ENCODE results near the gene TREM1. TPM values are rescaled to one million over a fixed set of nuclear protein-coding genes. Genes with fewer than 3 reads are reported as not detected.
A peak's percentile ranks its signal among the peaks of the same experiment; 100 is the strongest.
"Not testable (repeated sequence)": the region's sequence is repeated elsewhere in the genome, so short reads cannot be mapped to it uniquely, and the experiment has no call there.

The TREM1 gene
- total RNA-seq, 2 experiments from 2014 or later: not detected

DNA sequence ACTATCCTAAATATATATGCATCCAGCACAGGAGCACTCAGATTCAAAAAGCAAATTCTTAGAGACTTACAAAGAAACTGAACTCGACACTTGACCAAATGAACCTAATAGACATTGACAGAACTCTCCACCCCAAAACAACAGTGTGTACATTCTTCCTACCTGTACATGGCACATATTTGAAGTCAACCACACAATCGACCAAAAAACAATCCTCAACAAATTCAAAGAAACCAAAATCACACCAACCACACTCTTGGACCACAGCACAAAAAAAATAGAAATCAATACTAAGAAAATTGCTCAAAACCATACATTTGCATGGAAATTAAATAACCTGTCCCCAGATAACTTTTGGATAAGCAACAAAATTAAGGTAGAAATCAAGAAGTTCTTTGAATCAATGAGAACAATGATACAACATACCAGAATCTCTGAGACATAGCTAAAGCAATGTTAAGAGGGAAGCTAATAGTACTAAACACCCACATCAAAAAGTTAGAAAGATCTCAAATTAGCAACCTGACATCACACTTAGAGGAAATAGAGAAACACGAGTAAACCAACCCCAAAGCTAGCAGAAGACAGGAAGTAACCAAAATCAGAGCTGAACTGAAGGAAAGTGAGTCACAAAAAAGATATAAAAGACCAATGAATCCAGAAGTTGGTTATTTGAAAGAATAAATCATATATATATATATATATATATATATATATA, 12.5 kb upstream of the TREM1 start:
- peaks cover 26% of the 10 kb centered on the region for H3K9me3 Mint-ChIP-seq
- POLR2A ChIA-PET: interaction anchor here (0.9 kb wide), 1 partner anchor 13 kb away, joined by 3 read pairs; no protein-coding TSS in a partner anchor
- peaks cover 5% of the 10 kb centered on the region for H3K27me3 Mint-ChIP-seq
- DNase-seq: no peak
- H3K27ac Mint-ChIP-seq: peak overlapping the region; percentile 82
- TF ChIP-seq, protein P1, sequence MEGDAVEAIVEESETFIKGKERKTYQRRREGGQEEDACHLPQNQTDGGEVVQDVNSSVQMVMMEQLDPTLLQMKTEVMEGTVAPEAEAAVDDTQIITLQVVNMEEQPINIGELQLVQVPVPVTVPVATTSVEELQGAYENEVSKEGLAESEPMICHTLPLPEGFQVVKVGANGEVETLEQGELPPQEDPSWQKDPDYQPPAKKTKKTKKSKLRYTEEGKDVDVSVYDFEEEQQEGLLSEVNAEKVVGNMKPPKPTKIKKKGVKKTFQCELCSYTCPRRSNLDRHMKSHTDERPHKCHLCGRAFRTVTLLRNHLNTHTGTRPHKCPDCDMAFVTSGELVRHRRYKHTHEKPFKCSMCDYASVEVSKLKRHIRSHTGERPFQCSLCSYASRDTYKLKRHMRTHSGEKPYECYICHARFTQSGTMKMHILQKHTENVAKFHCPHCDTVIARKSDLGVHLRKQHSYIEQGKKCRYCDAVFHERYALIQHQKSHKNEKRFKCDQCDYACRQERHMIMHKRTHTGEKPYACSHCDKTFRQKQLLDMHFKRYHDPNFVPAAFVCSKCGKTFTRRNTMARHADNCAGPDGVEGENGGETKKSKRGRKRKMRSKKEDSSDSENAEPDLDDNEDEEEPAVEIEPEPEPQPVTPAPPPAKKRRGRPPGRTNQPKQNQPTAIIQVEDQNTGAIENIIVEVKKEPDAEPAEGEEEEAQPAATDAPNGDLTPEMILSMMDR (IDR thresholded peaks at IDR 0.05): no peak
- H3K4me1 Mint-ChIP-seq (ENCODE audit: low read depth): peaks cover 50% of the 10 kb centered on the region
- CTCF ChIA-PET: interaction anchor here (0.8 to 2.2 kb wide), 7 partner anchors 8 to 69 kb away, joined by 3 to 10 read pairs (median 4); no protein-coding TSS in a partner anchor
- peaks cover 6% of the 10 kb centered on the region for H3K36me3 Mint-ChIP-seq (ENCODE audit: low read depth)
- H3K4me3 Mint-ChIP-seq: peak overlapping the region; percentile 10
- peak; percentile 89 for ATAC-seq
- intact Hi-C loops (cut with micrococcal nuclease): no loop called here

- H3K36me3 Mint-ChIP-seq (ENCODE audit: low read depth); intact Hi-C loops (cut with micrococcal nuclease); DNase-seq; H3K27ac Mint-ChIP-seq; H3K27me3 Mint-ChIP-seq; ATAC-seq; POLR2A ChIA-PET; H3K4me3 Mint-ChIP-seq: not testable (repeated sequence)
- Mint-ChIP-seq H3K4me1 (ENCODE audit: low read depth) (peaks cover 44% of the 10 kb centered on the region), H3K9me3 (peaks cover 21% of the 10 kb centered on the region)
- CTCF ChIA-PET: interaction anchor here (1.2 to 2.8 kb wide), 3 partner anchors 10 to 37 kb away, joined by 5 to 17 read pairs (median 10); no protein-coding TSS in a partner anchor
Observed at GRCh38 chr6:41297248-41297647, 10.8 kb upstream of the TREM1 start.

GRCh38 chr6:41294214-41294872, 7.9 kb upstream of the TREM1 start:
- peaks cover 17% of the 10 kb centered on the region for H3K9me3 Mint-ChIP-seq
- no peaks in the 10 kb centered on the region for H3K27me3 Mint-ChIP-seq
- peaks cover 32% of the 10 kb centered on the region for H3K4me1 Mint-ChIP-seq (ENCODE audit: low read depth)
- H3K36me3 Mint-ChIP-seq (ENCODE audit: low read depth): peaks cover 6% of the 10 kb centered on the region
- DNase-seq (peak; percentile 37), ATAC-seq (no peak)
- ChIA-PET POLR2A (no interaction called here), CTCF (interaction anchor here (1.2 to 1.4 kb wide), 2 partner anchors 12 to 21 kb away, joined by 3 to 4 read pairs; no protein-coding TSS in a partner anchor)
- H3K4me3 Mint-ChIP-seq: no peak overlapping the region
- intact Hi-C loops (cut with micrococcal nuclease): no loop called here
- H3K27ac Mint-ChIP-seq: no peak overlapping the region
- TF ChIP-seq, protein P1 (IDR thresholded peaks at IDR 0.05): no peak

DNA sequence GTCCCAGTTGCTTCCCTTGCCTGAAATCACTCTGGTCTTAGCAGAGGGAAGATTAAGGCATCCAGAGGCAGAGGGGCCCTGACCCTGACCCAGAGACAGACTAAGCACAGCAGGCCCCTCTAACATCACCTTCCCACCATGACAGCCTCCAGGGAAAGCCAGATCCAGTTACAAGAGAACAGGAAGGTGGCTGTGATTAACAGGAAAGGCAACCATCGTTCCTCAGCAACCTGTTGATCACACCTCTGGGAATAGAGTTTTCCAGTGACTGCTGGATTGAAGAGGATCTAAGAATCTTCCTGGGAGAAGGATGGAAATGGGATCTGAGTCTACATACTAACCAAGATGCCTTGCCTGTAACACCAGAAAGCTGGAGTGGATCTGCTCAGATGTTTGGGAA, 5.2 kb upstream of the TREM1 start:
- TF ChIP-seq, protein P1 (IDR thresholded peaks at IDR 0.05): no peak
- Mint-ChIP-seq H3K4me1 (ENCODE audit: low read depth) (peaks cover 14% of the 10 kb centered on the region), H3K27me3 (no peaks in the 10 kb centered on the region), H3K27ac (no peak overlapping the region), H3K36me3 (ENCODE audit: low read depth) (no peaks in the 10 kb centered on the region), H3K9me3 (no peaks in the 10 kb centered on the region), H3K4me3 (no peak overlapping the region)
- no peak for ATAC-seq
- DNase-seq: no peak
- intact Hi-C loops (cut with micrococcal nuclease): no loop called here
- ChIA-PET POLR2A (no interaction called here), CTCF (no interaction called here)

GRCh38 chr6:41289815-41290214, 3.3 kb upstream of the TREM1 start:
- DNase-seq: no peak
- Mint-ChIP-seq H3K27me3 (no peaks in the 10 kb centered on the region), H3K27ac (no peak overlapping the region), H3K4me3 (no peak overlapping the region), H3K4me1 (ENCODE audit: low read depth) (peaks cover 6% of the 10 kb centered on the region), H3K36me3 (ENCODE audit: low read depth) (no peaks in the 10 kb centered on the region), H3K9me3 (no peaks in the 10 kb centered on the region)
- ChIA-PET CTCF (interaction anchor here (1.9 to 2.2 kb wide), 2 partner anchors 17 to 98 kb away, joined by 6 to 9 read pairs; no protein-coding TSS in a partner anchor), POLR2A (no interaction called here)
- intact Hi-C loops (cut with micrococcal nuclease): no loop called here
- no peak for ATAC-seq
- TF ChIP-seq, protein P1 (IDR thresholded peaks at IDR 0.05): no peak

All from activated CD8-positive, alpha-beta T cell treated with anti-CD3 and anti-CD28 coated beads for 36 hours (primary cell).